ENCODE measurements around the gene ZXDC.

The ZXDC gene

GRCh38 chr3:126436826-126437717 lies 38.6 kb downstream of the ZXDC start:
- no peaks in the 10 kb centered on the region for H3K27me3 Mint-ChIP-seq
- no peak for ATAC-seq
- peaks cover 21% of the 10 kb centered on the region for H3K36me3 Mint-ChIP-seq (ENCODE audit: low read depth)
- H3K4me1 Mint-ChIP-seq: peaks cover 3% of the 10 kb centered on the region
- DNase-seq: no peak
- no peaks in the 10 kb centered on the region for H3K9me3 Mint-ChIP-seq
- no peak overlapping the region for H3K27ac Mint-ChIP-seq
- H3K4me3 Mint-ChIP-seq: no peak overlapping the region

GRCh38 chr3:126435456-126436315 lies 40.0 kb downstream of the ZXDC start:
- H3K27me3 Mint-ChIP-seq: no peaks in the 10 kb centered on the region
- H3K27ac Mint-ChIP-seq: no peak overlapping the region
- H3K4me1 Mint-ChIP-seq: peaks cover 7% of the 10 kb centered on the region
- no peak overlapping the region for H3K4me3 Mint-ChIP-seq
- no peaks in the 10 kb centered on the region for H3K9me3 Mint-ChIP-seq
- ATAC-seq (no peak), DNase-seq (no peak)
- peaks cover 21% of the 10 kb centered on the region for H3K36me3 Mint-ChIP-seq (ENCODE audit: low read depth)

- H3K27me3 Mint-ChIP-seq: no peaks in the 10 kb centered on the region
- ATAC-seq (no peak), DNase-seq (no peak)
- no peaks in the 10 kb centered on the region for H3K9me3 Mint-ChIP-seq
- H3K36me3 Mint-ChIP-seq (ENCODE audit: low read depth): peaks cover 21% of the 10 kb centered on the region
- H3K4me3 Mint-ChIP-seq: no peak overlapping the region
- no peak overlapping the region for H3K27ac Mint-ChIP-seq
- H3K4me1 Mint-ChIP-seq: peaks cover 7% of the 10 kb centered on the region
Observed at GRCh38 chr3:126434931-126435411, 40.7 kb downstream of the ZXDC start.

- ATAC-seq (no peak), DNase-seq (no peak)
- Mint-ChIP-seq H3K4me1 (peaks cover 7% of the 10 kb centered on the region), H3K4me3 (no peak overlapping the region), H3K9me3 (no peaks in the 10 kb centered on the region), H3K27me3 (no peaks in the 10 kb centered on the region), H3K27ac (no peak overlapping the region), H3K36me3 (ENCODE audit: low read depth) (peaks cover 19% of the 10 kb centered on the region)
Observed at GRCh38 chr3:126434264-126434590, 41.5 kb downstream of the ZXDC start.

GRCh38 chr3:126433496-126434263 lies 42.0 kb downstream of the ZXDC start:
- DNase-seq: no peak
- peaks cover 7% of the 10 kb centered on the region for H3K4me1 Mint-ChIP-seq
- ATAC-seq: no peak
- H3K9me3 Mint-ChIP-seq: no peaks in the 10 kb centered on the region
- H3K27me3 Mint-ChIP-seq: no peaks in the 10 kb centered on the region
- no peak overlapping the region for H3K27ac Mint-ChIP-seq
- H3K4me3 Mint-ChIP-seq: no peak overlapping the region
- H3K36me3 Mint-ChIP-seq (ENCODE audit: low read depth): peaks cover 17% of the 10 kb centered on the region

- H3K36me3 Mint-ChIP-seq (ENCODE audit: low read depth): peaks cover 17% of the 10 kb centered on the region
- H3K27ac Mint-ChIP-seq: no peak overlapping the region
- ATAC-seq (no peak), DNase-seq (no peak)
- no peak overlapping the region for H3K4me3 Mint-ChIP-seq
- H3K9me3 Mint-ChIP-seq: no peaks in the 10 kb centered on the region
- no peaks in the 10 kb centered on the region for H3K27me3 Mint-ChIP-seq
- H3K4me1 Mint-ChIP-seq: peaks cover 7% of the 10 kb centered on the region
Observed at GRCh38 chr3:126433105-126433430, 42.6 kb downstream of the ZXDC start.

- no peak for ATAC-seq
- peaks cover 7% of the 10 kb centered on the region for H3K4me1 Mint-ChIP-seq
- DNase-seq: no peak
- H3K9me3 Mint-ChIP-seq: no peaks in the 10 kb centered on the region
- H3K27me3 Mint-ChIP-seq: no peaks in the 10 kb centered on the region
- peaks cover 15% of the 10 kb centered on the region for H3K36me3 Mint-ChIP-seq (ENCODE audit: low read depth)
- no peak overlapping the region for H3K27ac Mint-ChIP-seq
- no peak overlapping the region for H3K4me3 Mint-ChIP-seq
Observed at GRCh38 chr3:126432361-126433104, 43.2 kb downstream of the ZXDC start.

GRCh38 chr3:126431103-126431534 lies 44.6 kb downstream of the ZXDC start:
- ATAC-seq (peak; percentile 65), DNase-seq (no peak)
- Mint-ChIP-seq H3K4me1 (peaks cover 7% of the 10 kb centered on the region), H3K4me3 (no peak overlapping the region), H3K27ac (no peak overlapping the region), H3K36me3 (ENCODE audit: low read depth) (peaks cover 14% of the 10 kb centered on the region), H3K27me3 (no peaks in the 10 kb centered on the region), H3K9me3 (peaks cover 5% of the 10 kb centered on the region)

GRCh38 chr3:126424751-126425150 lies 50.9 kb downstream of the ZXDC start:
- Mint-ChIP-seq H3K36me3 (ENCODE audit: low read depth) (peaks cover 10% of the 10 kb centered on the region), H3K27ac (no peak overlapping the region), H3K9me3 (peaks cover 14% of the 10 kb centered on the region), H3K4me3 (no peak overlapping the region), H3K4me1 (no peaks in the 10 kb centered on the region), H3K27me3 (no peaks in the 10 kb centered on the region)
- ATAC-seq (no peak), DNase-seq (no peak)

GRCh38 chr3:126424039-126424717 lies 51.5 kb downstream of the ZXDC start:
- no peak overlapping the region for H3K4me3 Mint-ChIP-seq
- H3K9me3 Mint-ChIP-seq: peaks cover 14% of the 10 kb centered on the region
- no peak overlapping the region for H3K27ac Mint-ChIP-seq
- ATAC-seq (no peak), DNase-seq (no peak)
- H3K36me3 Mint-ChIP-seq (ENCODE audit: low read depth): peaks cover 10% of the 10 kb centered on the region
- no peaks in the 10 kb centered on the region for H3K4me1 Mint-ChIP-seq
- no peaks in the 10 kb centered on the region for H3K27me3 Mint-ChIP-seq

- no peak for ATAC-seq
- H3K27ac Mint-ChIP-seq: no peak overlapping the region
- H3K4me3 Mint-ChIP-seq: no peak overlapping the region
- peaks cover 10% of the 10 kb centered on the region for H3K36me3 Mint-ChIP-seq (ENCODE audit: low read depth)
- peaks cover 14% of the 10 kb centered on the region for H3K9me3 Mint-ChIP-seq
- H3K4me1 Mint-ChIP-seq: no peaks in the 10 kb centered on the region
- no peak for DNase-seq
- no peaks in the 10 kb centered on the region for H3K27me3 Mint-ChIP-seq
Observed at GRCh38 chr3:126423191-126424038, 52.3 kb downstream of the ZXDC start.

- Mint-ChIP-seq H3K4me1 (no peaks in the 10 kb centered on the region), H3K9me3 (peaks cover 14% of the 10 kb centered on the region), H3K27me3 (no peaks in the 10 kb centered on the region), H3K36me3 (ENCODE audit: low read depth) (peaks cover 10% of the 10 kb centered on the region), H3K4me3 (no peak overlapping the region), H3K27ac (no peak overlapping the region)
- DNase-seq: no peak
- ATAC-seq: no peak
Observed at GRCh38 chr3:126422571-126423091, 53.1 kb downstream of the ZXDC start.

GRCh38 chr3:126422121-126422520 lies 53.6 kb downstream of the ZXDC start:
- no peaks in the 10 kb centered on the region for H3K27me3 Mint-ChIP-seq
- H3K27ac Mint-ChIP-seq: no peak overlapping the region
- no peak overlapping the region for H3K4me3 Mint-ChIP-seq
- ATAC-seq (no peak), DNase-seq (no peak)
- H3K9me3 Mint-ChIP-seq: peaks cover 14% of the 10 kb centered on the region
- H3K36me3 Mint-ChIP-seq (ENCODE audit: low read depth): peaks cover 9% of the 10 kb centered on the region
- no peaks in the 10 kb centered on the region for H3K4me1 Mint-ChIP-seq

Data from activated naive CD8-positive, alpha-beta T cell treated with anti-CD3 and anti-CD28 coated beads, Interleukin-2, amount 50 U/mL, for 24 hours (primary cell).